GM20000 (cell line): ENCODE measurements around the gene CALHM2.

Experiments used
- DNase-seq: peaks from one replicate; pipeline ENCODE4 v3.0.0; 2012; ENCODE audit warnings: low spot score
- CTCF ChIP-seq: IDR thresholded peaks from 2 replicates; pipeline ENCODE4 v1.5.1; 2012; ENCODE audit warnings: mild to moderate bottlenecking, control low read depth; ENCODE audit errors: extremely low read depth, missing control alignments

Gene CALHM2

GRCh38 chr10:103454026-103454425, 1.9 kb upstream of the CALHM2 start:
- no peak for TF ChIP-seq CTCF
- DNase-seq = no peak

GRCh38 chr10:103452506-103453230, 498 bp upstream of the CALHM2 start:
- TF ChIP-seq CTCF = no peak
- no peak for DNase-seq

GRCh38 chr10:103451091-103451813, 918 bp downstream of the CALHM2 start:
- no peak for TF ChIP-seq CTCF
- no peak for DNase-seq

GRCh38 chr10:103450201-103450695, 1.9 kb downstream of the CALHM2 start:
- DNase-seq = no peak
- TF ChIP-seq CTCF = no peak

DNA sequence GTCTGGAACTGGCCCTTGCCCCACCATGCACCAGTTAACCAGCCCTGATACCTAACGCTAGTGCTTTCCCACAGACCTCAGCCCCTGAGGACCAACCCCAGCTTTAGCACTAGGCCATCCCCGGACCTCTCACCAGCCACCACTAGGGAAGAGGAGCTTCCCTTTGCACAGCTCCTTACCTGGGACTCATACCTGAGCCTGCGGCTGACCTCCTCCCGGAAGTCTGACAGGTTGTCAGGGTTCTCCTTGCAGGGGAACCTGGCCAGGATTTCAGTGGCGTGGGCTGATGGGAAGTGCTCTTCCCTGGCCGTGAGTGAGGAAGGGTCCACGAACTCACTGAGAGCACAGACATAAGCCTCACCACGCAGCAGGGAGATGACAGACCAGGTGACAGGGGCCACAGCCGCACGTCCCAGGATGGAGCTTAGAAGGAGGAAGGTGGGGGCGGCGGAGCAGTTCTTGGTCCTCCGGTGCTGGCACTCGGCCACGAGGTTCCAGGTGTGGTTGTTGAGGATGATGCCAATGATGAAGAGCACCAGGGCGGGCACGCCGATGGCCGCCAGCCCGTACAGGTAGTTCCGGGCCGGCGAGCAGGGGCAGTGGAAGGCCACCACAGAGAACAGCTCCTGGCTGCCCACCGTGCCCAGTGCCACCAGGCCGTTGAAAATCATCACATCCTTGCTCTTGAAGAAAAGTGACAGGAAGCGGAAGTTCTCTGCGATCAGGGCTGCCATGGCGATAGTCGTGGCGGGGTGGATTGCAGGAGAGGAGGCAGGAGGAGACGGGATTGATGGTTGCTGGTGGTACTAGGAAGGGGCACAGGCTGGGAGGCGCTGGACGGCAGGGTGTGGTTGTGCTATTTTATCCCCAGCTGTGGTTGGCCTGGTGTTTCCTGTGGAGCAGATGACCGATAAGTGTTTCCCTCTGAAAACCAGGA, 2.7 kb downstream of the CALHM2 start:
- no peak for DNase-seq
- TF ChIP-seq CTCF = no peak

- DNase-seq = no peak
- no peak for TF ChIP-seq CTCF
These were observed 3.4 kb downstream of the CALHM2 start for GRCh38 chr10:103448746-103449145.
